CD14-positive monocyte (primary cell): ENCODE results near the gene HLA-A. TPM values are rescaled to one million over a fixed set of nuclear protein-coding genes. Genes with fewer than 3 reads are reported as not detected.

ENCODE experiments used
- DNase-seq, 3 donors: peaks; one replicate each; pipeline ENCODE4 v3.0.0-alpha.2; 2011 to 2022
- H2AFZ ChIP-seq: 2 replicates; pipeline ENCODE4 v1.6.0; 2012; ENCODE audit warnings: mild to moderate bottlenecking, low read depth, low read length, inconsistent platforms; ENCODE audit not compliant: insufficient read depth, poor library complexity, severe bottlenecking
- H3K27ac ChIP-seq, 2 donors: 1 replicate in 1 of 2; 2 replicates in 1 of 2; pipeline ENCODE4 v1.5.1; 2012 to 2013; ENCODE audit warnings: low read length in 2 of 2, control low read depth in 1 of 2, inconsistent platforms in 1 of 2, low read depth in 1 of 2, mild to moderate bottlenecking in 1 of 2
- H3K27me3 ChIP-seq, 2 donors: one replicate each; pipeline versions ENCODE4 v1.6.0 to v1.6.1; 2011 to 2013; ENCODE audit warnings: low read length in 2 of 2; ENCODE audit not compliant: control insufficient read depth in 2 of 2, insufficient read depth in 2 of 2
- H3K36me3 ChIP-seq, 2 donors: replicated peaks in 1 of 2; 1 replicate in 1 of 2; 2 replicates in 1 of 2; pipeline versions ENCODE4 v1.5.1 to v1.6.1; 2012 to 2013; ENCODE audit warnings: low read length in 2 of 2, control low read depth in 1 of 2, inconsistent platforms in 1 of 2, mild to moderate bottlenecking in 1 of 2; ENCODE audit not compliant: insufficient read depth in 2 of 2, control insufficient read depth in 1 of 2
- H3K4me1 ChIP-seq, 2 donors: 1 replicate in 1 of 2; 2 replicates in 1 of 2; pipeline versions ENCODE4 v1.5.1 to v1.6.1; 2012 to 2013; ENCODE audit warnings: low read length in 2 of 2, control low read depth in 1 of 2, inconsistent platforms in 1 of 2, mild to moderate bottlenecking in 1 of 2, moderate library complexity in 1 of 2; ENCODE audit not compliant: insufficient read depth in 2 of 2, control insufficient read depth in 1 of 2
- H3K4me2 ChIP-seq: replicated peaks from 2 replicates; pipeline ENCODE3; 2012; ENCODE audit warnings: low read length, moderate library complexity, mild to moderate bottlenecking; ENCODE audit not compliant: poor library complexity, severe bottlenecking; ENCODE audit errors: extremely low read depth
- H3K4me3 ChIP-seq, 3 experiments: fragments of 200-600 bp in 1 of 3; sonication (generic) in 1 of 3; replicated peaks in 1 of 3; 1 replicate in 2 of 3; 2 replicates in 1 of 3; pipeline ENCODE4 v1.5.1; 2011 to 2013; ENCODE audit warnings: low read length in 3 of 3, mild to moderate bottlenecking in 3 of 3, control low read depth in 2 of 3, low read depth in 2 of 3, inconsistent platforms in 1 of 3, moderate library complexity in 1 of 3
- H3K79me2 ChIP-seq: 2 replicates; pipeline ENCODE4 v1.6.0; 2012; ENCODE audit warnings: mild to moderate bottlenecking, control low read depth, inconsistent platforms, low read length, moderate library complexity; ENCODE audit not compliant: insufficient read depth
- H3K9ac ChIP-seq: 2 replicates; pipeline ENCODE4 v1.6.0; 2017; ENCODE audit warnings: low read length, mild to moderate bottlenecking; ENCODE audit not compliant: insufficient read depth, poor library complexity, severe bottlenecking
- H3K9me3 ChIP-seq, 2 donors: replicated peaks in 1 of 2; 1 replicate in 1 of 2; 2 replicates in 1 of 2; pipeline versions ENCODE4 v1.5.1 to v1.6.1; 2012 to 2013; ENCODE audit warnings: low read length in 2 of 2, control low read depth in 1 of 2; ENCODE audit not compliant: control insufficient read depth in 1 of 2, insufficient read depth in 1 of 2
- H4K20me1 ChIP-seq: 2 replicates; pipeline ENCODE4 v1.6.0; 2012; ENCODE audit warnings: mild to moderate bottlenecking, low read length, control low read depth, moderate library complexity; ENCODE audit not compliant: insufficient read depth
- H3K27ac Mint-ChIP-seq, 7 donors: one replicate each; pipeline ENCODE4 v1.8.0; 2020; ENCODE audit warnings: mild to moderate bottlenecking in 7 of 7, mixed read lengths in 7 of 7, moderate library complexity in 6 of 7, inconsistent platforms in 2 of 7
- H3K27me3 Mint-ChIP-seq, 3 donors: one replicate each; pipeline ENCODE4 v1.8.0; 2021 to 2022; ENCODE audit warnings: low read depth in 3 of 3, mild to moderate bottlenecking in 3 of 3, mixed read lengths in 3 of 3, moderate library complexity in 3 of 3, inconsistent platforms in 1 of 3
- H3K36me3 Mint-ChIP-seq, 2 donors: one replicate each; pipeline ENCODE4 v1.8.0; 2020; ENCODE audit warnings: mixed read lengths in 2 of 2, inconsistent platforms in 1 of 2, mild to moderate bottlenecking in 1 of 2
- H3K4me1 Mint-ChIP-seq: one replicate; pipeline ENCODE4 v1.8.0; 2020; ENCODE audit warnings: mild to moderate bottlenecking, mixed read lengths
- H3K4me3 Mint-ChIP-seq, 2 donors: one replicate each; pipeline ENCODE4 v1.8.0; 2020; ENCODE audit warnings: mild to moderate bottlenecking in 2 of 2, mixed read lengths in 2 of 2, moderate library complexity in 1 of 2
- H3K9me3 Mint-ChIP-seq, 7 donors: one replicate each; pipeline ENCODE4 v1.8.0; 2020 to 2022; ENCODE audit warnings: mixed read lengths in 7 of 7, mild to moderate bottlenecking in 6 of 7, moderate library complexity in 6 of 7, inconsistent platforms in 2 of 7
- WGBS: methylation state at CpG from one replicate; pipeline ENCODE4 v1.1.5; 2013; ENCODE audit warnings: missing lambda C conversion rate; ENCODE audit not compliant: insufficient coverage; 5-methylcytosine and 5-hydroxymethylcytosine counted together
- intact Hi-C, 2 donors: fragments of 100-400 bp; cut with micrococcal nuclease; formaldehyde crosslinking; loops; one replicate each; pipeline versions ENCODE4 v1.15.0 to v1.15.1; 2023
- polyA plus RNA-seq, 3 donors: library from polyadenylated mRNA; depleted of rRNA in 1 of 3; unstranded in 2 of 3; stranded (reverse) in 1 of 3; fragments of 300-500 nt in 2 of 3; fragments of >200 nt in 1 of 3; fragmentation: Illumina TruSeq in 2 of 3; gene quantifications; 1 replicate in 2 of 3; 2 replicates in 1 of 3; pipeline ENCODE4 v1.2.3, GENCODE V29; 2012 to 2021
- TF ChIP-seq, protein P1 (sequence below): fragments of 200-600 bp; IDR thresholded peaks from one replicate; pipeline ENCODE4 v1.8.0; 2022; ENCODE audit warnings: antibody characterized with exemption, mild to moderate bottlenecking

The HLA-A gene
- polyA plus RNA-seq, 3 donors = 1,518 to 2,788 (median 1,574) TPM

DNA sequence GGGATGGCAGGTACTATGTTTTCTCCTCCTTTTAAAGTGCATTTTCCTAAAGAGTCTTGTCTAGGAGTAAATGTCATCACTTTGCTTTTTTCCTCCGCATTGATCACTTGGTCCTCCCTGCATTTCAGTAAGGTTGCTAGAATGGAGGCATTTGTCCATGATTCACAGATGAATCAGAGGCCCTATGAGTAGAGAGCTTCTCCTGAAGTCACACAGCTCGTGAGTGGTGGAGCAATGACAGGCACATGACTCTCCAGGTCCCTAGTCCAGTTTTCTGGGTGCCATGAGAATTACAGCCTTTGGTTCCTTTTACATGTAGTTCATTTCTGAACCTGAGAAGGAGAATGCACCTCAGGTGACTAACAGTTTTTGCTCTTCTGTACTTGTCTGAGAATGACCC lies 50.5 kb downstream of the HLA-A start:
- Histone ChIP-seq H2AFZ (no peak overlapping the region), H3K79me2 (no peaks in the 10 kb centered on the region), H3K36me3 (no peaks in the 10 kb centered on the region), H3K4me1 (no peaks in the 10 kb centered on the region), H4K20me1 (no peaks in the 10 kb centered on the region), H3K27ac (no peak overlapping the region), H3K4me3 (no peak overlapping the region), H3K27me3 (no peaks in the 10 kb centered on the region), H3K9me3 (no peaks in the 10 kb centered on the region), H3K9ac (no peak overlapping the region), H3K4me2 (no peak overlapping the region)
- intact Hi-C loops = loop anchor here in 1 of 2 donors (2.0 kb wide), 1 partner anchor 228 kb away; no protein-coding TSS in a partner anchor
- TF ChIP-seq, protein P1, sequence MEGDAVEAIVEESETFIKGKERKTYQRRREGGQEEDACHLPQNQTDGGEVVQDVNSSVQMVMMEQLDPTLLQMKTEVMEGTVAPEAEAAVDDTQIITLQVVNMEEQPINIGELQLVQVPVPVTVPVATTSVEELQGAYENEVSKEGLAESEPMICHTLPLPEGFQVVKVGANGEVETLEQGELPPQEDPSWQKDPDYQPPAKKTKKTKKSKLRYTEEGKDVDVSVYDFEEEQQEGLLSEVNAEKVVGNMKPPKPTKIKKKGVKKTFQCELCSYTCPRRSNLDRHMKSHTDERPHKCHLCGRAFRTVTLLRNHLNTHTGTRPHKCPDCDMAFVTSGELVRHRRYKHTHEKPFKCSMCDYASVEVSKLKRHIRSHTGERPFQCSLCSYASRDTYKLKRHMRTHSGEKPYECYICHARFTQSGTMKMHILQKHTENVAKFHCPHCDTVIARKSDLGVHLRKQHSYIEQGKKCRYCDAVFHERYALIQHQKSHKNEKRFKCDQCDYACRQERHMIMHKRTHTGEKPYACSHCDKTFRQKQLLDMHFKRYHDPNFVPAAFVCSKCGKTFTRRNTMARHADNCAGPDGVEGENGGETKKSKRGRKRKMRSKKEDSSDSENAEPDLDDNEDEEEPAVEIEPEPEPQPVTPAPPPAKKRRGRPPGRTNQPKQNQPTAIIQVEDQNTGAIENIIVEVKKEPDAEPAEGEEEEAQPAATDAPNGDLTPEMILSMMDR = no peak
- Mint-ChIP-seq H3K27me3 (peaks cover 6 to 12% (median 8%) of the 10 kb centered on the region in 3 donors), H3K27ac (no peak overlapping the region), H3K36me3 (no peaks in the 10 kb centered on the region), H3K4me1 (peaks cover 2% of the 10 kb centered on the region), H3K4me3 (no peak overlapping the region), H3K9me3 (no peaks in the 10 kb centered on the region)
- 80% methylated on average over 2 of the region's 2 CpGs for WGBS
- peak in 2 of 3 donors; percentile 41 to 60 for DNase-seq

DNA sequence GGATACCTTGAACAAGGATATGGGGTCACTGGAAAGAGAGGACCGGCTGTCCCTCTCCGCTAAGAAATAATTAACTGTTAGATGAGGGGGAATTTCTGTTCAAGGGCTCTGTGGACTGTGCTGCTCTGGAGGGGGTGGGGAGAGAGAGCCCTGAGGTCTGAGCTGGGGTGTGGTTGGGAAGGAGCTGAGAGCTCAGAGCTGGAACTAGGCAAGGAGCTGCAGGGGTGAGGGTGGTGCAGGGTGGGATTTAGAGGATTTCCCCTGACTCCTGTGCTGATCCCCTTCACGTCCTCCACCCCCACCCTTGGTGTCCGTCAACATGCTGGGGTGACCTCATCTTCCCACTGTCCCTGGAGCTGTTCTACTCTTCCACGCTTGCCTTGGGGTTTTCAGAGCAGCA lies 52.5 kb downstream of the HLA-A start:
- H3K4me2 ChIP-seq = no peak overlapping the region
- H3K4me1 Mint-ChIP-seq = peaks cover 2% of the 10 kb centered on the region
- intact Hi-C loops = no loop called here
- H3K27ac Mint-ChIP-seq = no peak overlapping the region
- no peaks in the 10 kb centered on the region for H3K79me2 ChIP-seq
- no peak overlapping the region for H2AFZ ChIP-seq
- WGBS = 97% methylated on average over 2 of the region's 5 CpGs
- no peak overlapping the region for H3K4me3 Mint-ChIP-seq
- peaks cover 10 to 17% (median 11%) of the 10 kb centered on the region in 3 donors for H3K27me3 Mint-ChIP-seq
- H3K9me3 Mint-ChIP-seq = peaks cover 0 to 1% (median 0%) of the 10 kb centered on the region in 7 donors
- TF ChIP-seq, protein P1 = no peak
- H3K36me3 ChIP-seq = no peaks in the 10 kb centered on the region
- no peak overlapping the region for H3K27ac ChIP-seq
- no peak for DNase-seq
- no peak overlapping the region for H3K9ac ChIP-seq
- no peak overlapping the region for H3K4me3 ChIP-seq
- no peaks in the 10 kb centered on the region for H3K27me3 ChIP-seq
- H3K36me3 Mint-ChIP-seq = no peaks in the 10 kb centered on the region
- no peaks in the 10 kb centered on the region for H4K20me1 ChIP-seq
- H3K4me1 ChIP-seq = no peaks in the 10 kb centered on the region
- H3K9me3 ChIP-seq = no peaks in the 10 kb centered on the region
